ENCODE measurements around the gene SKI. TPM values are rescaled to one million over a fixed set of nuclear protein-coding genes. Genes with fewer than 3 reads are reported as not detected.

Gene SKI
- total RNA-seq, 1 experiment from 2014 or later, result 89.5 TPM

- H3K18ac ChIP-seq (ENCODE audit: insufficient read length, low read depth, low read length), result no peak overlapping the region
- Mint-ChIP-seq H3K36me3 (ENCODE audit: insufficient read depth in 1 of 3, low read depth in 3 of 3) (peaks cover 6 to 25% (median 10%) of the 10 kb centered on the region in 3 experiments; a peak in 5 of 7 replicates), H3K27me3 (ENCODE audit: low read depth) (peaks cover 3% of the 10 kb centered on the region; the same call in 1 of the 2 replicates), H3K9me3 (no peaks in the 10 kb centered on the region), H3K27ac (peak overlapping the region; percentile 77 to 83 (median 83); a peak in 4 of 7 replicates), H3K4me1 (peaks cover 49 to 55% of the 10 kb centered on the region in 2 experiments), H3K4me3 (peak overlapping the region; percentile 96 to 97)
- no peak overlapping the region for H3K9ac ChIP-seq (ENCODE audit: extremely low read depth, insufficient read length, low read length)
- H3K4me1 ChIP-seq (ENCODE audit: insufficient read depth, low read length), result no peaks in the 10 kb centered on the region; the same call in 1 of the 2 replicates
- H3K27ac ChIP-seq (ENCODE audit: insufficient read length, low read depth, low read length), result no peak overlapping the region
- no peak overlapping the region for H2AK5ac ChIP-seq (ENCODE audit: insufficient read length, low read length)
- no peak overlapping the region for H4K5ac ChIP-seq (ENCODE audit: insufficient read length, low read depth, low read length)
- DNase-seq, result peak; percentile 71
- no peak overlapping the region for H4K8ac ChIP-seq (replicated peaks; ENCODE audit: insufficient read length, low read depth, low read length)
- H2BK12ac ChIP-seq (ENCODE audit: insufficient read length, low read depth, low read length), result no peak overlapping the region
- no peak overlapping the region for H3K56ac ChIP-seq (ENCODE audit: insufficient read length, low read depth, low read length)
- H2BK15ac ChIP-seq (ENCODE audit: low read depth, low read length), result no peak overlapping the region
- no peak overlapping the region; the same call in 1 of the 2 replicates for H3K14ac ChIP-seq (ENCODE audit: insufficient read depth, low read length)
- no peak overlapping the region for H4K91ac ChIP-seq (ENCODE audit: insufficient read length, low read depth, low read length)
- no peak overlapping the region for H2AFZ ChIP-seq (ENCODE audit: low read length)
- no peaks in the 10 kb centered on the region for H4K20me1 ChIP-seq (ENCODE audit: control insufficient read depth, insufficient read depth, insufficient read length)
- no peak overlapping the region for H3K4ac ChIP-seq (ENCODE audit: low read depth, low read length)
- no peak overlapping the region for H2BK120ac ChIP-seq (ENCODE audit: low read depth, low read length, poor library complexity, severe bottlenecking)
- H2BK5ac ChIP-seq (ENCODE audit: insufficient read length, low read length), result no peak overlapping the region
- no peaks in the 10 kb centered on the region for H3K27me3 ChIP-seq (ENCODE audit: insufficient read depth, low read length)
- TF ChIP-seq CTCF (conservative IDR thresholded peaks at IDR 0.05), result no peak
- no CpG with 5 or more reads among the region's 26 CpGs for WGBS (ENCODE audit: extremely low coverage, insufficient read length, low lambda C conversion rate)
- H3K79me2 ChIP-seq (ENCODE audit: insufficient read depth, low read length), result peaks cover 70% of the 10 kb centered on the region; the same call in 1 of the 2 replicates
- H3K23me2 ChIP-seq (ENCODE audit: insufficient read length, low read depth, low read length, poor library complexity, severe bottlenecking), result peaks cover 31% of the 10 kb centered on the region
- H3K9me3 ChIP-seq (ENCODE audit: control insufficient read depth, low read depth, low read length), result no peaks in the 10 kb centered on the region
- no peak overlapping the region for H3K23ac ChIP-seq (ENCODE audit: insufficient read length, low read depth, low read length)
- peaks cover 15% of the 10 kb centered on the region for H3K79me1 ChIP-seq (ENCODE audit: insufficient read depth, low read depth, low read length, poor library complexity, severe bottlenecking)
- peak overlapping the region; percentile 65 for H3K4me2 ChIP-seq (ENCODE audit: insufficient read depth, insufficient read length, low read length)
- H3T11ph ChIP-seq (ENCODE audit: low read length), result no peak overlapping the region
- no peak overlapping the region for H2BK20ac ChIP-seq (ENCODE audit: low read depth, low read length, poor library complexity, severe bottlenecking)
These were observed 3.6 kb downstream of the SKI start for GRCh38 chr1:2231532-2232254.
